AG09309 (cell line): ENCODE results near the gene SMYD2.

Experiments
- DNase-seq: peaks from one replicate; pipeline ENCODE4 v3.0.0-alpha.2; 2010; ENCODE audit warnings: low read depth
- H3K4me3 ChIP-seq: 2 replicates; pipeline ENCODE4 v1.5.1; 2011; ENCODE audit warnings: mild to moderate bottlenecking, low read depth, low read length, moderate library complexity; ENCODE audit not compliant: control insufficient read depth
- TF ChIP-seq, protein P1 (sequence below): IDR thresholded peaks from 2 replicates; pipeline ENCODE4 v1.5.1; 2011; ENCODE audit warnings: mild to moderate bottlenecking, low read depth, low read length, inconsistent platforms; ENCODE audit not compliant: insufficient read depth, control insufficient read depth; ENCODE audit errors: missing control alignments

The SMYD2 gene

DNA sequence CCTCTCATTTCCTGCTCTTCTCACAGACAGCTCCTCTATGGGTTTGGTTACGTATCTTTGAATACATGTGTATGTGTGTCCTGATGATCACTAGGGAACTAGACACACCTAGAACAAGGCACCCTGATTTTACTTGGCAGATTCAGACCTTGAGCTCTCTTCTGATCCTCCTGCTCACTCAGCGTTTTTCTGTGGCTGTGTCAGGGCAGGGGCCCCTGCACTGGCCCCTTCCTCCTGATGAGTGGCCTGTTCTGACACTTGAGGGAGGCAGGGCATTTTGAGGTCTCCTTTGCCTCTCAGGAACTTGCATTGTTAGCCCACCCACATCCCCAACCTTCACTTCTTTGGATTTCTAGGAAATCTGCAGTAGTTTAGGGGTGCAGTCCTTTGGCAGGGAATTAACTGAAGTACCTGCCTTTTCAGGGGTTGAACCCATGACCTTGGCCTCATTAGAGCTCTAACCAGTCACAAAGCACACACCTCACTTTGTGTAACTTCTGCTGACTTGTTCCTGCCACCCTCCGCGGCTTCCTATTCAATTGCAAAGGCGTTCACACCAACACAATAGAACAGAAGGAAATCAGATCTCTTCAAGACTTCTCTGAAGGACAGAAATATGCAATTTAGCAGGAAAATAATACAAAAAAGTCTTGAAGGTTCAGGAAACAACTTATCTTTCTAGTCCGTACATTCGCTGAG, 8.8 kb downstream of the SMYD2 start:
- TF ChIP-seq, protein P1, sequence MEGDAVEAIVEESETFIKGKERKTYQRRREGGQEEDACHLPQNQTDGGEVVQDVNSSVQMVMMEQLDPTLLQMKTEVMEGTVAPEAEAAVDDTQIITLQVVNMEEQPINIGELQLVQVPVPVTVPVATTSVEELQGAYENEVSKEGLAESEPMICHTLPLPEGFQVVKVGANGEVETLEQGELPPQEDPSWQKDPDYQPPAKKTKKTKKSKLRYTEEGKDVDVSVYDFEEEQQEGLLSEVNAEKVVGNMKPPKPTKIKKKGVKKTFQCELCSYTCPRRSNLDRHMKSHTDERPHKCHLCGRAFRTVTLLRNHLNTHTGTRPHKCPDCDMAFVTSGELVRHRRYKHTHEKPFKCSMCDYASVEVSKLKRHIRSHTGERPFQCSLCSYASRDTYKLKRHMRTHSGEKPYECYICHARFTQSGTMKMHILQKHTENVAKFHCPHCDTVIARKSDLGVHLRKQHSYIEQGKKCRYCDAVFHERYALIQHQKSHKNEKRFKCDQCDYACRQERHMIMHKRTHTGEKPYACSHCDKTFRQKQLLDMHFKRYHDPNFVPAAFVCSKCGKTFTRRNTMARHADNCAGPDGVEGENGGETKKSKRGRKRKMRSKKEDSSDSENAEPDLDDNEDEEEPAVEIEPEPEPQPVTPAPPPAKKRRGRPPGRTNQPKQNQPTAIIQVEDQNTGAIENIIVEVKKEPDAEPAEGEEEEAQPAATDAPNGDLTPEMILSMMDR: no peak
- H3K4me3 ChIP-seq: no peak overlapping the region
- DNase-seq: no peak

DNA sequence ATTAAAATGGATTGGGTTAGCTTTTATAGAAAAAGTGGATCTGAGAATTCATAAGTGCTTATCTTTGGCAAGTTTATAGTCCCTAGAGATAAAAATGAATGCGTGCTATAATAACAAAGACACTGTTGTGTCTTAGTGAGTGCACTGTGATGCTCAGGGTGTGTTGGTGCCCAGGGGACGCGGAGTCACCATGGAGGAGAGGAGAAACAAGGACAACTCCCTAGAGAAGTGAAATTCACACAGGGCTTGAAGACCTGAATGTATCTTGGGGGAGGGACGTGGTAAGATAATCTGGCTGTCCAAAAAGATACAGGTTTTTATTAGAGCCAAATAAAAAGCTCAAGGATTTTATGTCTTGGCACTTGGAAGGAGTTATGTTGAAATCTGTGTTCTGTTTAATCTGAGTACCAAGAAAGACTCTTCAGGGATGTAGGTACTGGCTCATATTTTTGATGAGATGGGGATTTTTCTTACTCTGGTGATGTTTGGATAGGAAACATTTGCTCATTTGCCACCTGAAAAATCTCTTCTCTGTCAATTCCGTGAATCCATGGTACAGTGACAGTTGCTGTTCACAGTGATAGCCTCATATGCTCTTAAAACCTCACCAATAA, 9.6 kb downstream of the SMYD2 start:
- no peak for DNase-seq
- TF ChIP-seq, protein P1: no peak
- H3K4me3 ChIP-seq: no peak overlapping the region

DNA sequence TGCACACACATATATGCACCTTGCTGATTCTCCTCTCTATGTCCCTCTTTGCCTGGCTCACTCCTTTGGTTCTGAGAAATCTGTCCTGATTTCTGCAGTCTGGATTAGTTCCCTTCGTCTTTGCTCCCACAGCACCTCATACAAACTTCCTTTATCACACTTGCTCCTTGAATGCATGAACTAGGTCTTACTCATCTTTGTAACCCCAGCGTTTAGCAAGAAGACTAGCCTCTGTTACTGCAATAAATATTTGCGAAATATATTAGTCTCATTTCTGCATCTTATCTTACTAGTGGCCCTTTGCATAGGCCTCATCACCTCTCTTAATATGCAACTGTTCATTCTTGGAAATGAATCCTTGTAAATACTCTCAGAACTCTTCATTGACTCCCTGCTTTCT, 11.4 kb downstream of the SMYD2 start:
- DNase-seq: no peak
- H3K4me3 ChIP-seq: no peak overlapping the region
- TF ChIP-seq, protein P1: no peak

- DNase-seq: no peak
- TF ChIP-seq, protein P1: no peak
- no peak overlapping the region for H3K4me3 ChIP-seq
Observed at GRCh38 chr1:214295934-214296333, 15.0 kb downstream of the SMYD2 start.

- TF ChIP-seq, protein P1: no peak
- DNase-seq: no peak
- H3K4me3 ChIP-seq: no peak overlapping the region
Observed at GRCh38 chr1:214296860-214297745, 16.1 kb downstream of the SMYD2 start.

- TF ChIP-seq, protein P1: no peak
- DNase-seq: no peak
- H3K4me3 ChIP-seq: no peak overlapping the region
Observed at GRCh38 chr1:214300149-214300780, 19.3 kb downstream of the SMYD2 start.
